Head of caudate nucleus (tissue), 42 donors: ENCODE results near the gene EPAS1.
"Not testable (repeated sequence)": the region's sequence is repeated elsewhere in the genome, so short reads cannot be mapped to it uniquely, and the experiment has no call there.

ENCODE experiments used
- DNase-seq, 42 donors: peaks; one replicate each; pipeline versions ENCODE4 v3.0.0 to v3.0.0-alpha.2; 2020 to 2021; ENCODE audit warnings: mixed read lengths in 7 of 42
- intact Hi-C: fragments of 100-400 bp; cut with DNase I; formaldehyde crosslinking; loops from one replicate; pipeline ENCODE4 v1.15.0; 2022

Gene EPAS1

DNA sequence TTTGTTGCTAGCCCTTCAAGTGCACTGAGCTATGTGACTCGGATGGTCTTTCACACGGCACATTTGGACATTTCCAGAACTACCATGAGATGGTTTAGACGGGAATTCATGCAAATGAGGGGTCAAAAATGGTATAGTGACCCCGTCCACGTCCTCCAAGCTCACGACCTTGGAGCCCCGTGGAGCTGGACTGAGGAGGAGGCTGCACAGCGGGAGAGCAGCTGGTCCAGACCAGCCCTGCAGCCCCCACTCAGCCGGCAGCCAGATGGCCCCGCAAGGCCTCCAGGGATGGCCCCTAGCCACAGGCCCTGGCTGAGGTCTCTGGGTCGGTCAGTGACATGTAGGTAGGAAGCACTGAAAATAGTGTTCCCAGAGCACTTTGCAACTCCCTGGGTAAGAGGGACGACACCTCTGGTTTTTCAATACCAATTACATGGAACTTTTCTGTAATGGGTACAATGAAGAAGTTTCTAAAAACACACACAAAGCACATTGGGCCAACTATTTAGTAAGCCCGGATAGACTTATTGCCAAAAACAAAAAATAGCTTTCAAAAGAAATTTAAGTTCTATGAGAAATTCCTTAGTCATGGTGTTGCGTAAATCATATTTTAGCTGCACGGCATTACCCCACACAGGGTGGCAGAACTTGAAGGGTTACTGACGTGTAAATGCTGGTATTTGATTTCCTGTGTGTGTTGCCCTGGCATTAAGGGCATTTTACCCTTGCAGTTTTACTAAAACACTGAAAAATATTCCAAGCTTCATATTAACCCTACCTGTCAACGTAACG, 88.8 kb downstream of the EPAS1 start:
- peak in 3 of 42 donors; percentile 21 to 39 (median 24) for DNase-seq
- intact Hi-C loops: loop anchor here (10.0 kb wide), 1 partner anchor 69 kb away; no protein-coding TSS in a partner anchor

DNA sequence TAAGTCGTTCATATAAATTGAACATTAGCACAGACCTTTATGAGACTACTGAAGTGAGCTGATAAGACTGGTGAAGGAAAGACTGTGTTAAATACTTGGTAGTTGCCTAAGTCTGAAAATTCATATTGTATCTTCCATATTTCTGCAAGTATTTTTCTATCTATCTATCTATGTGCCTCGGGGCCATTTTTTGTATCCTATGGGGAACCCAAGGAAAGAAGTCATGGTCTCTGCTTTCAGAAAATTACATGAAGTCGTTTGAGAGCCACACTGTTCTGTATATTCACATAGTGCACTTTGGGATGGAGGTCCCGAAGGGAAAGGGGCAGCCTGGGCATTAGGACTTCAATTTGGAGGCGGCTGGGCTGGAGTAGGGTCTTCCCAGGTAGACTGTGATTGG, 89.6 kb downstream of the EPAS1 start:
- DNase-seq: no peak
- intact Hi-C loops: loop anchor here (10.0 kb wide), 1 partner anchor 68 kb away; no protein-coding TSS in a partner anchor

DNA sequence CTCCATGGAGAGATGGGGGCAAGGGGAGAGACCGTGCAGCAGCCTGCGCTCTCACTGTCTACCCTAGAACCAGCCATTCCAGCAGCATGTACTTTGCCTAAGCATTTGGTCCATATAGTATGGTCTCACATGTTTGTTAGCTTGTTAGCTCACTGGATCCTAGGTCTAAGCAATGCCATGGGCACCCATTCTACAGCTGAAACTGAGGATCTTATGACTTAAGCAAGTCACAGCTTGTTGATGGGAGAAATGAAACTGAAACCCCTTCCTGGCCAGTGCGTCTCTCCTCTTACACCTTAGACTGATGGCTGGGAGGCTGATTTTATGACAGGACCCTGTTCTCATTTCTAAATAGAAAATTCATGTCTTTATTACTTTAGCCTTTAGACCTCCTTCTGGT, 90.1 kb downstream of the EPAS1 start:
- intact Hi-C loops: loop anchor here (10.0 kb wide), 1 partner anchor 68 kb away; no protein-coding TSS in a partner anchor
- peak in 3 of 42 donors; percentile 12 to 36 (median 16) for DNase-seq

DNA sequence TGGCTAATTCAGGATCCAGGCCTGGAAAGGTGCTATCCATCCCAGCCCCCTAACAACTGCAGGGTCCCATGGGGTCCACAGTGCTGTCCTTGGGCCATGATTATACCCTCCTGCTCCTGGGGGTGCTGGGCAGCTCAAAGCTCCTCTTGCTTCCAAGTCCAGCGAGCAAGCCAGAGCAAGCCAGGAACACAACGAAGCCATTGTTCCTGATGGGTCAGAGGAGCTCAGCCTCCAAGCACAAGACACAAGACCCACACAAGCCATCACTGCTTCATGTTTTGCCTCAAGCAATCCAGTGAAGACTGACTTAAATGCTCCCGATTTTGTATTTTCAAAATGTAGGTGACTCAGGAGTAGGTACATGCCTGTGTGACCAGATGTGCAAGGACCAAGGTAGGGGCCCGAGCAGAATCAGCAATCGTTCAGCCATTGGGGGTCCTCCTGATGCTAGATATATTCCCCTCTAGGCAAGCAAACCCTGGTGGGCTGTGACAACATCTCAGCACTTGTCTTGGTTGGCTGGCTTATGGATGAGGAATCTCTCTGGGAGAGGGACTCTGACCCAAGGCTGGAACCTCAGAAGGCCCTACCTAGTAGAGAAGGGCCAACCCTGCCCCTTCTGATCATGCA, 90.8 kb downstream of the EPAS1 start:
- DNase-seq: peak in 40 of 42 donors; percentile 27 to 87 (median 72)
- intact Hi-C loops: loop anchor here (10.0 kb wide), 1 partner anchor 67 kb away; no protein-coding TSS in a partner anchor

DNA sequence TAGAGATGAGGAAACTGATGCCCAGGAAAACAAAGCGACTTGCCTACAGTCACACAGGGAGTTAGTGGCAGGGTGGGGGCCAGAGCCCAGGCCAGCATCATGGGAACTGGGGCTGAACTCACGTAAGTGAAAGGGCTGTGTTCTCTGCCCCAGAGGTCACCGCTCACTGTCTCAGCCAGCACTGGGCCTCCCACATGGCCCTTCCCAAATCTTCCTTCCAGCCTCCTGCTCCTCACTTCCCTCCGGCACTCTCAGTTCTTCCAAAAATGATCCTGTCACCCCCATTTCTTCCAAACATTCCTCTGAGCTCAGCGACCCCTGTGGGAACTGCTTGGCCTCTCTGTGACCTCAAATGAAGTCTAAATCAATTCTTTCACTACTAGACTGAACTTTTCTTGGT, 91.7 kb downstream of the EPAS1 start:
- intact Hi-C loops: loop anchor here (10.0 kb wide), 1 partner anchor 66 kb away; no protein-coding TSS in a partner anchor
- DNase-seq: peak in 4 of 42 donors; percentile 21 to 41 (median 34)

DNA sequence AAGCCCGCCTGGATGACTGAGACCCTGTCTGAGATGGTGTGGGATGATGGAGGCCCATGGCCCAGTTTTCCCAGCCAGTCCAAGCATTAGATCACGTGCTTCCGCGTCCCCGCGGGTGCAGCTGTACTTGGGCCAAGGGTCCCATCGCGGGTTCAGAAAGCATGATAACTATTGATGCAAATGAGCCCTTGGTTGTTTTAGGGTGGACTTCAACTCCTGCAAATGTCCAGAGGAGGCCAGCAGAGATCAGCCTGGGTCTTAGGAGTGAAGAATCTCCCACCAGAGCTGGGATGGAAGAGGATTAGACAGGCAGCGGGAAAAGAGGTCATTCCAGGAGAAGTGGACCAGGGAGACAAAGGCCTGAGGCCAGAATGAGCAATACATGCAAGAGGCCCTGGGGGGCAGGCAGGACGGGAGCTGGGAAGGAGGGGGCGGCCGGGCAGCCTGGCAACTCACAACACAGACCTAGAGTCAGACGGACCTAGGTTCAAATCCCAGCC, 92.3 kb downstream of the EPAS1 start:
- intact Hi-C loops: loop anchor here (10.0 kb wide), 1 partner anchor 65 kb away; no protein-coding TSS in a partner anchor

DNA sequence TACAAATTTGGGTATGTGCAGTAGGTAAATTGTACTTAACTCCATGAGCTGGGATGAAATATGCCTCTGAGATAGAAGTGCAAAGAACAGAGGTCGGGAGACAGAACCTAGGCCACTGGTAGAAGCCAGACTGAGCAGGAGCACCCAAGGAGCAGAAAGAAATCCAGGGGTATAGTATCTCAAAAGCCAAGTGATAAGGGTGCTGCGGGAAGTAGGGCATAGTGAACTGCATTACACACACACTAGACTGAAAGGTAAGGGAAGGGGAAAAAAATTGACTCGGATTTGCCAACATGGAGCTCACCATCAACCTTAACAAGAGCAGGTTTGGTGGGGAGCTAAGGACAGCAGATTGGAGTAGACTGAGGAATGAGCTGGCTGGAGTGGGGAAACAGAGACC, 92.8 kb downstream of the EPAS1 start:
- intact Hi-C loops: no loop called here
- DNase-seq: peak in 2 of 42 donors; percentile 3 to 7

More for the DNA sequence above, 92.3 kb downstream of the EPAS1 start:
- peak in 4 of 42 donors; percentile 22 to 48 (median 36) for DNase-seq

DNA sequence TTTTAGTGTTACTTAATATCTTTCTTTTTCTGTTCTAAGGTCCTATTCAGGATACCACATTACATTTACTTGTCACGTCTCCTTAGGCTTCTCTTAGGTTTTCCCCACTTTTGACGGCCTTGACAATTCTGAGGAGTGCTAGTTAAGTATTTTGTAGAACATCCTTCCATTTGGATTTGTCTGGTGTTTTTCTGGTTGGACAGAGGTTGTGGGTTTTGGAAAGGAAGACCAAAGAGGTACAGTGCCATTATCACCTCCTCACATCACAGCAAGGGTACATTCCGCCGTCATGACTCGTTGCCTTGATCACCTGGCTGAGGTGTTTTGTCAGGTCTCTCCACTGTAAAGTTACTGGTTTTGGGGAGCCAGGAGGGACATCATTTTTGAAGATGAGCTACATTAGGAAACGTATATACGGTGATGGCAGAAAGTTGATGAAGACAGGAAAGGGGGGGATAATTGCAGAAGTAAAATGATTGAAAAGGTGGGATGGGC, 93.7 kb downstream of the EPAS1 start:
- intact Hi-C loops: no loop called here
- DNase-seq: peak in 1 of 42 donors; percentile 32

DNA sequence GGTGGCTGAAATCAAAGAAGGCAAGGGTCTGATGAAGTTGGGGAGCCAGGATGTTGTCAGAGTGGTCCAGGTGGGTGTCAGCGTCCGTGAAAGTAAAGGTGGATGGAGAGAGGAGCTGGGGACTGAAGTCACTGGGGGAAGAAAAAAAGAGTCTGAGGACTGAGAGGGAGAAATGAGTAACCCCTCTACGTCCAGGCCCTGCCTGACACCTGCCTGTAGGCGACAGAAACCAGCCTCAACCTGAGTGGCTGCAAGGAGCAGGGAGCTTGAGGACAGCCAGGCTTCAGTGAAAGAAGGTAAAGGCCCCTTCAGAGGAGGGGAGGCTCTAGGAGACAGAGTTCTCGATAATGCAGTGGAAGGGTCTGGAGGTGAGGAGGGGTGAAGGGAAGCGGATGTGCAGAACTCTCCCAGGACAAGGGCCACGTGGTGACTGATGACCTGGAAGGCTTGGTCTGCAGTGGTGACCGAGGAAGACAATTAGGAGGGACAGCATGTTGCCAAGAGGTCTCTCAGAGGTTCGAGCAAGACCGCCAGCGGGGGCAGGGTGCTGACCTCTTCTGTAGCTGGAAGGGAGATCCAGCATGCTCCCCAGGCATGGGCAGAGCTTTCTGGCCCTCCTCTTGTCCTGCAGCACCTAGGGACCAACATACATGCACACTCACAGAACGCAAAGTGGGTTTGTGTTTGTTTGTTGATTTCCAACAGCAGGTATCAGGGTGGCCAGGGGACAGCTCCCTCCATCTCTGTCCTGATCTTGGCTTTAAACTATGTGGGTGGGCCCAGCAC, 95.5 kb downstream of the EPAS1 start:
- peak in 3 of 42 donors; percentile 23 to 31 (median 25) for DNase-seq
- intact Hi-C loops: no loop called here

DNA sequence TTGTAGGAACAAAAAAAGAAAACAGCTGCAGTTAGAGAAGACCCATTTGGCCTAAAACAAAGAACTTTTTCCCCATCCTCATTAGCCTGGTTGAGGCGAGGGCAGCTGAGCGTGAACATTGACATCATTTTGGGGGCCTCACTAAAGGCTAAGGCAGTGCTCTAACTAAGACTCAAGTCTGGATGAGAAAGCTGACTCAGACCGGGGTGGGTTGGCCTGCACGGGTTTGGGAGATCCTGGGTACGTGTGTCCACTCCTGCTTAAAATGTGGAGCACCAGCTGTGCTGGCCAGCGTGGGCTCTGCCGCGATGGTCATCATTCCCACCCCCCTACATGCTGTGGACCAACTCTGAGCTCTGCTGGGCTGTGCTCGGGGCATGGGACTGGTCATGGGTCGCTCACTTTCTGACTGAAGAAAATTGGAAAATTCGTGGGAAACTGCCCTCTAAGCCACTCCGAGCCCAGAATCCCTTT, 96.2 kb downstream of the EPAS1 start:
- peak in 1 of 42 donors; percentile 6 for DNase-seq
- intact Hi-C loops: no loop called here

DNA sequence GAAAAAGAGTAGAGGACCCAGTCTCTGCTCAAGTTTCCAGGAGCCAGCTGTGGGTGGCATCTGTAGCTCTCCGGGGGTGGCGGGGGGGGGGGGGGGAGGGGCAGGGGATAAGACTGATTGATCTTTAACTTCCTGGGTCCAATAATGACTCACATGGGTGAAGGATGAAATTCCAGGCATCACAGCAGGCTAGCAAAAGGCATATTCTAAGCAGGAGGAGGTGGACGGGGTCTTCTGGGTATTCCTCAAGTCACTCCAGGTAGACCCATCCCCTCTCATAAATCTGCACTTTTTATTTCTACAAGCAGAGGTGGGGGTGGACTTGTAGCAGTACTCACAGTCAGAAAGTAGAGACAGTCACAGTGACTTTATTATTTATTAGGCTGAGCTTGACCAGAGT, 96.7 kb downstream of the EPAS1 start:
- DNase-seq: peak in 1 of 42 donors; percentile 20
- intact Hi-C loops: no loop called here

DNA sequence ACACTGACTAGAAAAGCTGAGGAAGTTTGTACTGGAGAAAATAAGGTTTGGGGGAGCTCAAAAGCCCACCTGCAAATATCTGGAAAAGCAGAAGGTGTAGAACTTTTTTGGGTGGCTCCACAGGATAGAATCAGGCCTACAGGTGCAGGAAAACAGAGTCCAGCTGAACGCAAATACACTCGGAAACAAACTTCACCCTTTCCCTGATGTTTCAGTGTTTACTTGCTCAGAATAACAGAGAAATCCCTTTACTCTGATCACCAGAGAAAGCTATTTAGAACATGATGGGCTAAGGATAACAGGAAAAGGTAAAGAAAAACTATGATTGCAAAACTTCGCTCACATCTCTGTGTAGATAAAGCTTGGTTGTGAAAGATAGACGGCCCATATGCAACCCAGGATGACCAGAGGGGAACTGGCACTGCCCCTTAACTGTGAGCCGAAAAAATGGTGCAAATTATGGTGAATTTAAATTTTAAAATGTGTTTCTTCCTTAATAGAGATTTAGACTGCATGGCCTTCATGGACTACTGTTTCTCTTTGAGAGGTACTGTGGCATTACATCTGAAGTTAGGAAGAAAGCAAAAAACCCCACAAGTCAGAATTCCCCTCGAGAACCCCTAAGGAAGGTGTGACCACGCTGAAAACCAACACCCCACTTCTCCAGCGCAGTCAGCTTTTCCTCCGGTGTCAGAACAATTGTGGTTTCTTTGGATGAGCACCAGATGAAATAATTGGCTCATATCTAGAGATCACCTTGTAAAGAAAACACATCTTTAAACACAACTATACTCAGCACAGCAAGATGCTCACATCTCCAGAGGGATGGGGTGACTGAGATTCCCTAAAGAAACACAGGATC, 97.7 kb downstream of the EPAS1 start:
- intact Hi-C loops: no loop called here
- peak in 1 of 42 donors; percentile 29 for DNase-seq

DNA sequence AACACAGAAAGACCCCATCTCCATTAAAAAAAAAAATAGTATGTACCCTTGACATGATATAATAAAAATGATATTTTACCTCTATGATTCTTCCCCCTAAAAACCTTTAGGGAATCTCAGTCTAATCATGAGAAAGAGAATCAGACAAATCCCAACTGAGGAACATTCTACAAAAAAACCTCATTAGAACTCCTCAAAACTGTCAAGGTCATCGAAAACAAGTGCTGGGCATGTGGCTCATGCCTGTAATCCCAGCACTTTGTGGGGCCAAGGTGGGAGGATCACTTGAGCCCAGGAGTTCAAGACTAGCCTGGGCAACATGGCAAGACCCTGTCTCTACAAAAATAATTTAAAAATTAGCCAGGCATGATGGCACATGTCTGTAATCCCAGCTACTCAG, 98.5 kb downstream of the EPAS1 start:
- intact Hi-C loops, DNase-seq: not testable (repeated sequence)

DNA sequence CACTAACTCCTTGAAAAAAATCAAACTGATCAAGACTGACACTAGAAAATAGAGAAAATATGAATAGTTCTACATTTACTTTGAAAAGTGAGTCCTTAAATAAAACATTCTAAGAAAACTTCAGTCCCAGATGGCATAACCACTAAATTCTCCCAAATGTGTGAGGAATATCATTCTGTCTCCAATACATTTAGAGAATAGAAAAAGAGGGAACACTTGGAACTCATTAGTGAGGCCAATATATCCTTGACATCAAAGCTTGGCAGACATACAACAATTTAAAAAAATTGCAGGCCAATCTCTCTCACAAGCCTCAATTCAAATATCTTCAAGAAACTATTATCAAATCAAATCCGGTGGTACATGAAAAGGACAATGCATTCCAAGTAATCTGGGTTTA, 102.8 kb downstream of the EPAS1 start:
- intact Hi-C loops: no loop called here
- no peak for DNase-seq

DNA sequence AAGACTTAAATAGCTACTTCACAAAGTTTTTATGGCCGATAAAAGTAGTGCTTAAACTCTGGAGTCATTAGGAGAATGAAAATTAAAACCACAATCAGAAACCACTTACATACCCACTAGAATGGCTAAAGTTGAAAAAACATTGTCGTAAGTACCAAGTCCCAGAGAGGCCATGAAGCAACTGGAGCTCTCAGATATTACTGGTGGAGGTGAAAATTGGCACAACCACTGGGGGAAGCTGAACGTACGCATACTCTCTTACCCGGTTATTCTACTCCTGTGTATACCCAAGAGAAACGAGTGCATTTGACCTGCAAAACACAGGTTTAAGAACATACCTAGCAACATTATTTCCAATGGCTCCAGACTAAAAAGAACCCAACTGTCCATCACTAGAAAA, 105.7 kb downstream of the EPAS1 start:
- intact Hi-C loops: no loop called here
- DNase-seq: no peak

DNA sequence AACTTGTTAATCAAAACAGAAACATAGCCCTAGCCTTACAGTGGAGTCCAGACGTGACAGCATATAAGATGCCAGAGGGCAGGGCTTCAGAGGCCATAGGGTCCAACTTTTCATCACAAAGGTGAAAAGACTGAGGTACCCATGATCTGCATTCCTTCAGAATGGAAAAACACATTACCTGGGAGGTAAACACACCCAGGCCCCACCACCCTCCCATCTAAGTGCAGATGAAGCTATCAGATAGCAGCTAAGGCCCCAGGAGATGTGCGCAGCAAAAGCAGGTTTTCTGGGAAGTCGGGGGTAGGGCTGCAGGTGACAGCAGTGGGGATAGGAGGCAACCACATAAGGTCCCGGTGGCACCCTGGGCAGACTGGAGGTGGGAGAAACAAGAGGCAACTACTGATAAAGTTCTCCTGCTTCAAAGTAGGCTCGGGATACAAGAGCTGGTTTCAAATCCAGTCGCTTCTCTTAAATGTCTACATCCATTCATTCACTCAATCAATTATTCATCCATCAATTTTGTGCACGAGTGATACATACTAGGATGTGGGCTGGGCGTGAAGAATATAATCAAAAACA, 107.1 kb downstream of the EPAS1 start:
- intact Hi-C loops: no loop called here
- DNase-seq: no peak

DNA sequence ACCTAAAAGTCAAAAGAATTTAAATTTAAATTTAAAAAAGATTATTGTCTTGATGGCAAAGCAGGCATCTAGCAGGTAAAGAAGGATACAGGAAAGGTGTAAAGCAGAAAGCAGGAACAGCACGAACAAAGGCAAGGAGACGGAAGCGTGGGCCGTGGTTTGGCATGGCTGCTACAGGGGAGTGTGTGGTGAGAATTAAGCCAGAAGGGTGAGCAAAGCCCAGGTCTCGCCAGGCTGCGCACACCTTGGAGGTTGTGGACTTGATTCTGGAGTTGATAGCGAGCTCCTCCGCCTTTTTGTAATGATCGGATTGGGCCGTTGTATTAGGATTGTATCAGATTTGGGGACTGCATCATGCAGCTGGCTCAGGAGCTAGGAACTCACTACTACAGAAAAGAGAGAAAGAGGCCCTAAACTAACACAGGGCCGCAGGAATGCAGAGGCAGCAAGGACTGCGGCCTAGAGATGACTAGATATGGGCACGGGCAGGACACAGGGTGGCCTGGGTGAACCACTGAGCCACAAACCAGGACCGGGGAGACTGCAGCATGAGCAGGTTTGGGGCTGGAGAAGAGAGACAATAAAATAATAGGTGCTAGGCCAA, 110.7 kb downstream of the EPAS1 start:
- DNase-seq: no peak
- intact Hi-C loops: no loop called here
